HepG2 (cell line): ENCODE measurements around the gene NLRC5. TPM values are rescaled to one million over a fixed set of nuclear protein-coding genes. Genes with fewer than 3 reads are reported as not detected.

Source experiments
- ELK4 ChIP-seq: sonication (generic); formaldehyde crosslinking; IDR thresholded peaks from 2 replicates; pipeline ENCODE4 v1.9.0; 2021; ENCODE audit warnings: missing genetic modification reagents, borderline replicate concordance
- ESRRA ChIP-seq: sonication (generic); formaldehyde crosslinking; IDR thresholded peaks from 2 replicates; pipeline ENCODE4 v1.5.1; 2020; ENCODE audit warnings: mild to moderate bottlenecking, low read depth, missing genetic modification reagents
- FIP1L1 ChIP-seq: fragments of 200-400 bp; formaldehyde crosslinking; IDR thresholded peaks from 2 replicates; pipeline ENCODE4 v1.6.1; 2018; ENCODE audit warnings: low read depth, mild to moderate bottlenecking, low read length, moderate library complexity, borderline replicate concordance; ENCODE audit not compliant: insufficient read depth
- HNF1A ChIP-seq, 2 experiments: sonication (generic) in 1 of 2; formaldehyde crosslinking in 1 of 2; IDR thresholded peaks; 2 replicates each; pipeline versions ENCODE4 v1.4.0 to v1.6.1; 2016 to 2020; ENCODE audit warnings: borderline replicate concordance in 1 of 2, low read depth in 1 of 2, mild to moderate bottlenecking in 1 of 2, missing genetic modification reagents in 1 of 2
- HNF4A ChIP-seq: sonication (generic); formaldehyde crosslinking; IDR thresholded peaks from 2 replicates; pipeline ENCODE4 v1.4.0; 2020; ENCODE audit warnings: missing genetic modification reagents
- HOXA9 ChIP-seq: sonication (generic); formaldehyde crosslinking; IDR thresholded peaks from 2 replicates; pipeline ENCODE4 v1.8.1; 2022; ENCODE audit warnings: missing genetic modification reagents, mild to moderate bottlenecking, moderate library complexity, borderline replicate concordance
- MLX ChIP-seq: IDR thresholded peaks from 2 replicates; pipeline ENCODE4 v1.6.1; 2016
- PLSCR1 ChIP-seq: sonication (generic); formaldehyde crosslinking; IDR thresholded peaks from 2 replicates; pipeline ENCODE4 v1.5.0; 2020; ENCODE audit warnings: missing genetic modification reagents, mild to moderate bottlenecking, borderline replicate concordance
- SNAI1 ChIP-seq: sonication (generic); formaldehyde crosslinking; IDR thresholded peaks from 2 replicates; pipeline ENCODE4 v1.5.0; 2020; ENCODE audit warnings: mild to moderate bottlenecking, missing genetic modification reagents, borderline replicate concordance
- SP5 ChIP-seq: IDR thresholded peaks from 2 replicates; pipeline ENCODE4 v1.6.1; 2016; ENCODE audit warnings: low read depth, borderline replicate concordance
- ZNF225 ChIP-seq: sonication (generic); formaldehyde crosslinking; IDR thresholded peaks from 2 replicates; pipeline ENCODE4 v1.4.0; 2020; ENCODE audit warnings: mild to moderate bottlenecking, missing genetic modification reagents
- ZNF687 ChIP-seq: sonication (generic); formaldehyde crosslinking; IDR thresholded peaks from 2 replicates; pipeline ENCODE4 v1.5.1; 2020; ENCODE audit warnings: mild to moderate bottlenecking, missing genetic modification reagents, moderate library complexity
- ZNF772 ChIP-seq: sonication (generic); formaldehyde crosslinking; IDR thresholded peaks from 2 replicates; pipeline ENCODE4 v1.5.0; 2020; ENCODE audit warnings: mild to moderate bottlenecking, missing genetic modification reagents
- polyA plus RNA-seq, 8 experiments: library from polyadenylated mRNA; depleted of rRNA in 3 of 8; stranded (reverse) in 7 of 8; unstranded in 1 of 8; fragments of >200 nt; fragmentation: Illumina TruSeq in 4 of 8; extraction: Trizol in 4 of 8; gene quantifications; 2 replicates each; pipeline versions ENCODE4 v1.2.1 to v1.2.3, GENCODE V29; 2011 to 2016; ENCODE audit warnings: low read depth in 4 of 8, missing spikeins in 1 of 8, mixed read lengths in 1 of 8; ENCODE audit not compliant: insufficient read depth in 1 of 8
- total RNA-seq, 5 experiments: library from RNA; depleted of rRNA; stranded (reverse); fragments of >200 nt; fragmentation: Illumina TruSeq; extraction: Trizol; gene quantifications; 2 replicates each; pipeline ENCODE4 v1.2.3, GENCODE V29; 2016; ENCODE audit warnings: low read depth in 1 of 5

The NLRC5 gene
- total and polyA plus RNA-seq, 2 of the 13 experiments (the other 11 are each of a cell fraction or from before 2014, with no cell fraction given) = 6.3 to 12.7 TPM

GRCh38 chr16:57091200-57091974, 102.0 kb downstream of the NLRC5 start (continued):
- peak; percentile 58; the same call in 1 of the 2 replicates for TF ChIP-seq SP5
- peak; percentile 40 for TF ChIP-seq ZNF687 (CRISPR knock-in tag)
- peak; percentile 36; the same call in 1 of the 2 replicates for TF ChIP-seq ZNF772 (CRISPR knock-in tag)
- TF ChIP-seq ESRRA (CRISPR knock-in tag) = no peak
- 0 out of 2 replicates have a peak, but pooled peaks have one; percentile 17 for TF ChIP-seq ZNF225
- TF ChIP-seq MLX = no peak
- TF ChIP-seq HOXA9 = no peak
- TF ChIP-seq HNF4A (CRISPR knock-in tag) = peak; percentile 17; the same call in 1 of the 2 replicates
- TF ChIP-seq PLSCR1 (CRISPR knock-in tag) = no peak
- peak; percentile 42; the same call in 1 of the 2 replicates for TF ChIP-seq HNF1A (IDR thresholded peaks at IDR 0.05; ENCODE audit: low read depth)
- TF ChIP-seq HNF1A (CRISPR knock-in tag; IDR thresholded peaks at IDR 0.05; ENCODE audit: borderline replicate concordance) = no peak
- no peak for TF ChIP-seq ELK4
- no peak for TF ChIP-seq FIP1L1
- TF ChIP-seq SNAI1 (CRISPR knock-in tag) = 0 out of 2 replicates have a peak, but pooled peaks have one; percentile 54
